ENCODE measurements around the gene LYPD6B. TPM values are rescaled to one million over a fixed set of nuclear protein-coding genes. Genes with fewer than 3 reads are reported as not detected.

LYPD6B gene
- total and polyA plus RNA-seq, 4 donors: 0.13 to 0.59 (median 0.14) TPM

GRCh38 chr2:149161481-149162225, 123.2 kb downstream of the LYPD6B start:
- H3K9me3 ChIP-seq (ENCODE audit: control insufficient read depth in 4 of 4, low read length in 3 of 4): no peaks in the 10 kb centered on the region
- DNase-seq (ENCODE audit: low spot score): no peak
- H3K36me3 ChIP-seq (ENCODE audit: control insufficient read depth in 4 of 4, insufficient read depth in 3 of 4, low read depth in 1 of 4, low read length in 3 of 4): no peaks in the 10 kb centered on the region
- H3K27me3 ChIP-seq (ENCODE audit: control insufficient read depth in 4 of 4, insufficient read depth in 4 of 4, low read length in 3 of 4): no peaks in the 10 kb centered on the region
- WGBS: 82% methylated on average over 5 of the region's 5 CpGs
- no peak overlapping the region for H3K4me3 ChIP-seq (ENCODE audit: low read depth in 1 of 3, low read length in 3 of 3)
- no peaks in the 10 kb centered on the region for H3K4me1 ChIP-seq (ENCODE audit: control insufficient read depth in 4 of 4, insufficient read depth in 4 of 4, low read length in 3 of 4)
- no peak overlapping the region for H3K9ac ChIP-seq (ENCODE audit: low read depth in 1 of 2, low read length in 2 of 2)
- H3K27ac ChIP-seq (ENCODE audit: low read depth in 1 of 2, low read length in 2 of 2): no peak overlapping the region
- no peak for TF ChIP-seq SP1 (IDR thresholded peaks at IDR 0.05)
- TF ChIP-seq MAX (IDR thresholded peaks at IDR 0.05): no peak
- no peak for TF ChIP-seq EGR1 (IDR thresholded peaks at IDR 0.05; ENCODE audit: low read depth in 2 of 2)
- no peak for TF ChIP-seq CTCF (IDR thresholded peaks at IDR 0.05; ENCODE audit: low read depth, low read length, missing input control)
- no peak for TF ChIP-seq RXRA (IDR thresholded peaks at IDR 0.05)
- no peak for TF ChIP-seq REST (IDR thresholded peaks at IDR 0.05)
- no peak for TF ChIP-seq ZBTB33 (IDR thresholded peaks at IDR 0.05)
- TF ChIP-seq GABPA (IDR thresholded peaks at IDR 0.05 in 1 of 2, conservative IDR thresholded peaks at IDR 0.05 in 1 of 2): no peak
- no peak for TF ChIP-seq NR2F2 (IDR thresholded peaks at IDR 0.05)
- no peak for TF ChIP-seq YY1 (IDR thresholded peaks at IDR 0.05)
- TF ChIP-seq ATF3 (IDR thresholded peaks at IDR 0.05): no peak
- no peak for TF ChIP-seq HNF4A (conservative IDR thresholded peaks at IDR 0.05)
- no peak for TF ChIP-seq HNF4G (IDR thresholded peaks at IDR 0.05)
- no peak for TF ChIP-seq RAD21 (IDR thresholded peaks at IDR 0.05)
- TF ChIP-seq FOXA1 (IDR thresholded peaks at IDR 0.05): no peak
- TF ChIP-seq FOXA2 (IDR thresholded peaks at IDR 0.05): no peak
- no peak for TF ChIP-seq TAF1 (conservative IDR thresholded peaks at IDR 0.05)
- no peak for TF ChIP-seq JUND (IDR thresholded peaks at IDR 0.05)
